A673 (cell line): ENCODE measurements around the gene ATRX.

Experiments used
- CTCF ChIP-seq: fragments of 300-800, 200-600 bp; sonication (generic); conservative IDR thresholded peaks from 2 replicates; pipeline ENCODE4 v1.5.1; 2017; ENCODE audit warnings: low read depth, mild to moderate bottlenecking, antibody characterized with exemption, low read length, moderate library complexity, mixed read lengths
- EZH2 ChIP-seq: fragments of 200-600 bp; sonication (generic); IDR thresholded peaks from 2 replicates; pipeline ENCODE4 v1.6.1; 2017; ENCODE audit warnings: borderline replicate concordance, low read depth, mild to moderate bottlenecking, mixed read lengths, antibody characterized with exemption, low read length; ENCODE audit not compliant: poor library complexity, severe bottlenecking

DNA sequence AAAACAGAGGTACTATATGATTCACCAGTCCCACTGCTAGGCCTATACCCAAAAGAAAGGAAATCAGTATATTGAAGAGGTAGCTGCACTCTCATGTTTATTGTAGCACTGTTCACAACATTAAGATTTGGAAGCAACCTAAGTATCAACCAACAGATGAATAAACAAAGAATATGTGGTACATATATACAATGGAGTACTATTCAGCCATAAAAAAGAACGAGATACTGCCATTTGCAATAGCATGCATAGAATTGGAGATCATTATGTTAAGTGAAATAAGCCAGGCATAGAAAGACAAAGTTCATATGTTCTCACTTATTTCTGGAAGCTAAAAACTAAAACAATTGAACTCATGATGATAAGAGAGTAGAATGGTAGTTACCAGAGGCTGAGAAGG lies 266.3 kb downstream of the ATRX start:
- TF ChIP-seq CTCF (no peak), EZH2 (no peak)
